ENCODE measurements around the gene SMG5. TPM values are rescaled to one million over a fixed set of nuclear protein-coding genes. Genes with fewer than 3 reads are reported as not detected.

The SMG5 gene
- total RNA-seq, 1 donor from 2014 or later, result 57.7 TPM

- Histone ChIP-seq H3K36me3 (peaks cover 0 to 23% of the 10 kb centered on the region in 2 donors), H3K4me1 (peaks cover 32% of the 10 kb centered on the region), H3K27me3 (no peaks in the 10 kb centered on the region), H3K9me3 (no peaks in the 10 kb centered on the region), H3K27ac (no peak overlapping the region), H3K4me3 (peak overlapping the region; percentile 26 to 29)
- DNase-seq (ENCODE audit: extremely low spot score in 2 of 2), result no peak
- TF ChIP-seq POLR2A (IDR thresholded peaks at IDR 0.05), result no peak
- TF ChIP-seq CTCF (IDR thresholded peaks at IDR 0.05), result no peak
- TF ChIP-seq POLR2AphosphoS5 (IDR thresholded peaks at IDR 0.05; ENCODE audit: insufficient read depth in 1 of 2, low read depth in 1 of 2), result no peak
- intact Hi-C loops (cut with DNase I), result no loop called here
These were observed 36.3 kb downstream of the SMG5 start for GRCh38 chr1:156246241-156246780.

GRCh38 chr1:156245451-156246232 lies 37.0 kb downstream of the SMG5 start:
- peaks cover 0 to 18% of the 10 kb centered on the region in 2 donors for H3K36me3 ChIP-seq
- no peak for DNase-seq (ENCODE audit: extremely low spot score in 2 of 2)
- TF ChIP-seq POLR2AphosphoS5 (IDR thresholded peaks at IDR 0.05; ENCODE audit: insufficient read depth in 1 of 2, low read depth in 1 of 2), result no peak
- no peak for TF ChIP-seq CTCF (IDR thresholded peaks at IDR 0.05)
- TF ChIP-seq POLR2A (IDR thresholded peaks at IDR 0.05), result no peak
- no peaks in the 10 kb centered on the region for H3K9me3 ChIP-seq
- H3K4me3 ChIP-seq, result peak overlapping the region; percentile 26 to 29
- no peaks in the 10 kb centered on the region for H3K27me3 ChIP-seq
- intact Hi-C loops (cut with DNase I), result no loop called here
- H3K27ac ChIP-seq, result no peak overlapping the region
- H3K4me1 ChIP-seq, result peaks cover 32% of the 10 kb centered on the region

DNA sequence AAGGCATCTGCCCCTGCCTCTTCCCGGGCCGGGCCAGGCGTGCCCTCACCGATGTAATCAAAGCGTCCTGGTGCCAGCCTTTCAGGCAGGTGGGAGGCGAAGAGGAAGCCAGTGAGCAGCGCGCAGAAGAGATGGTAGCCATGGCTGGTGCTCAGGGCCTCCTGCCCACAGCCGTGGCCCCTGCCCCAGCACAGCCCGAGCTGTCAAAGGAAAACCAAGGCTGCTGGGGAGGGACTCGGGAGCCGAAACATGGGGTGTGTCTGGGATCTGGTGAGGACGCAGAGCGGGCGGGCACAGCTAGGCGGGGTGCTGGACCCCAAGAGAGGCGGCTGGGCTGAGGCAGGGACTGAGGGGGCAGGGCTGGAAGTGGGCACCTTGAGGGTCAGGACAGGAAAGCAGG lies 37.9 kb downstream of the SMG5 start:
- intact Hi-C loops (cut with DNase I), result no loop called here
- TF ChIP-seq CTCF (IDR thresholded peaks at IDR 0.05), result no peak
- TF ChIP-seq POLR2A (IDR thresholded peaks at IDR 0.05), result no peak
- no peak for TF ChIP-seq POLR2AphosphoS5 (IDR thresholded peaks at IDR 0.05; ENCODE audit: insufficient read depth in 1 of 2, low read depth in 1 of 2)
- Histone ChIP-seq H3K4me1 (peaks cover 32% of the 10 kb centered on the region), H3K4me3 (no peak overlapping the region), H3K36me3 (peaks cover 0 to 18% of the 10 kb centered on the region in 2 donors), H3K27me3 (no peaks in the 10 kb centered on the region), H3K9me3 (no peaks in the 10 kb centered on the region), H3K27ac (no peak overlapping the region)
- no peak for DNase-seq (ENCODE audit: extremely low spot score in 2 of 2)

DNA sequence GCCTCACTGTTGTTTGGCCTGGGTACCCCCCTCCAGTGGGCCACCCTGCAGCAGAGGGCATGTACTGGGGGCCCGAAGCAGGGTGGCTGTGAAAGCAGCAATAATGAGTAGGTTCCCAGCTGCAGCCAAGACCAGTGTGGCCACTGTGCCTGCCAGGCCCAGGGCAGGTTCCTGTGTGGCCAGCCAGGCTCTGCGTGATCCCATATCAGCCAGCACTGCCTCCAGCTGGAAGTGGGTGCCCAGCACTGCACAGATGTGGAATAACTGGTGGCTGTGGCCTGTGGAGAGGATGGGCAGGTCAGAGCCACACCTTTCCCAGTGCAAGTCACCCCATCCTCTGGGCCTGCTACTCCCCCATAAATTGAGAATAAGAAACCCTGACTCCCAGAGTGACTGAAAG lies 38.5 kb downstream of the SMG5 start:
- H3K4me3 ChIP-seq, result no peak overlapping the region
- no peak for DNase-seq (ENCODE audit: extremely low spot score in 2 of 2)
- peaks cover 0 to 18% of the 10 kb centered on the region in 2 donors for H3K36me3 ChIP-seq
- H3K27ac ChIP-seq, result no peak overlapping the region
- H3K27me3 ChIP-seq, result no peaks in the 10 kb centered on the region
- TF ChIP-seq CTCF (IDR thresholded peaks at IDR 0.05) (no peak), POLR2A (IDR thresholded peaks at IDR 0.05) (no peak), POLR2AphosphoS5 (IDR thresholded peaks at IDR 0.05; ENCODE audit: insufficient read depth in 1 of 2, low read depth in 1 of 2) (no peak)
- peaks cover 32% of the 10 kb centered on the region for H3K4me1 ChIP-seq
- no peaks in the 10 kb centered on the region for H3K9me3 ChIP-seq
- intact Hi-C loops (cut with DNase I), result no loop called here

GRCh38 chr1:156242738-156243137 lies 39.9 kb downstream of the SMG5 start:
- Histone ChIP-seq H3K9me3 (no peaks in the 10 kb centered on the region), H3K4me1 (peaks cover 27% of the 10 kb centered on the region), H3K36me3 (peaks cover 0 to 31% of the 10 kb centered on the region in 2 donors), H3K27me3 (no peaks in the 10 kb centered on the region), H3K4me3 (no peak overlapping the region), H3K27ac (no peak overlapping the region)
- TF ChIP-seq POLR2AphosphoS5 (IDR thresholded peaks at IDR 0.05; ENCODE audit: insufficient read depth in 1 of 2, low read depth in 1 of 2) (no peak), POLR2A (IDR thresholded peaks at IDR 0.05) (no peak), CTCF (IDR thresholded peaks at IDR 0.05) (no peak)
- DNase-seq (ENCODE audit: extremely low spot score in 2 of 2), result no peak
- intact Hi-C loops (cut with DNase I), result no loop called here

Data from vagina (tissue), 2 donors.